ENCODE measurements around the gene SHISA6.

GRCh38 chr17:11195801-11196200 lies 45.2 kb upstream of the SHISA6 start:
- no peak for TF ChIP-seq CTCF (conservative IDR thresholded peaks at IDR 0.05; ENCODE audit: low read depth, low read length)
- TF ChIP-seq EZH2 (IDR thresholded peaks at IDR 0.05; ENCODE audit: borderline replicate concordance, low read depth, low read length, poor library complexity, severe bottlenecking): no peak

Data from A673 (cell line).